K562 (cell line): Measurements from ENCODE around the gene ANKH. TPM values are rescaled to one million over a fixed set of nuclear protein-coding genes. Genes with fewer than 3 reads are reported as not detected.

Experiments used
- ATAC-seq: fragments of 200-7000 bp; cut with Tn5 transposase; 3 replicates; pipeline ENCODE4 v1.9.1; 2020; ENCODE audit warnings: moderate library complexity
- BruUV-seq: library from RNA; stranded (reverse); fragments of 400-500 nt; replicated peaks from 2 replicates; lab custom pipeline; 2021; lab: Mats Ljungman, UMichigan
- CTCF ChIA-PET: fragments of 300-600 bp; formaldehyde crosslinking; extraction: SDS; loops from one replicate; lab custom pipeline; 2021; ENCODE audit warnings: low intra/inter-chr PET ratio; lab: Yijun Ruan, JAX
- POLR2A ChIA-PET: fragments of 300-600, 350-650 bp; sonication (Branson Sonifier 250); formaldehyde crosslinking; extraction: SDS; loops from one replicate; lab custom pipeline; 2021; ENCODE audit warnings: antibody characterized with exemption, inconsistent platforms; lab: Yijun Ruan, JAX
- DNase-seq, 4 experiments: peaks; one replicate each; pipeline versions ENCODE4 v3.0.0 to v3.0.0-alpha.2; 2011 to 2018; ENCODE audit warnings: low spot score in 3 of 4, mixed read lengths in 3 of 4; ENCODE audit errors: extremely low read depth in 1 of 4
- FAIRE-seq: peaks from 2 replicates; lab custom pipeline; 2011; peaks lifted over from hg19 to GRCh38; lab: Jason Lieb, UNC
- H2AFZ ChIP-seq: 2 replicates; pipeline ENCODE4 v1.6.0; 2011; ENCODE audit warnings: low read depth, low read length, control low read depth, inconsistent platforms
- H3K27ac ChIP-seq: fragments of 200-600 bp; 3 replicates; pipeline ENCODE4 v1.8.0; 2011; ENCODE audit warnings: low read depth, mild to moderate bottlenecking, control low read depth, inconsistent platforms, low read length, moderate library complexity, mixed read lengths; ENCODE audit errors: extremely low read depth
- H3K27me3 ChIP-seq, 2 experiments: fragments of 300-600 bp in 1 of 2; 2 replicates in 1 of 2; 3 replicates in 1 of 2; pipeline versions ENCODE4 v1.6.0 to v1.8.0; 2011; ENCODE audit warnings: inconsistent platforms in 2 of 2, low read length in 2 of 2, mild to moderate bottlenecking in 1 of 2, mixed read lengths in 1 of 2, moderate library complexity in 1 of 2; ENCODE audit not compliant: control insufficient read depth in 2 of 2, insufficient read depth in 2 of 2
- H3K36me3 ChIP-seq: fragments of 300-600 bp; 3 replicates; pipeline ENCODE4 v1.8.0; 2011; ENCODE audit warnings: mild to moderate bottlenecking, low read length, inconsistent platforms; ENCODE audit not compliant: control insufficient read depth, insufficient read depth
- H3K4me1 ChIP-seq, 2 experiments: fragments of 200-600 bp in 1 of 2; replicated peaks in 1 of 2; 2 replicates in 1 of 2; 3 replicates in 1 of 2; pipeline versions ENCODE4 v1.5.1 to v1.8.0; 2011; ENCODE audit warnings: inconsistent platforms in 2 of 2, low read length in 2 of 2, mild to moderate bottlenecking in 1 of 2, mixed read lengths in 1 of 2, moderate library complexity in 1 of 2; ENCODE audit not compliant: control insufficient read depth in 2 of 2, insufficient read depth in 2 of 2
- H3K4me2 ChIP-seq: 2 replicates; pipeline ENCODE4 v1.6.1; 2011; ENCODE audit warnings: low read length, control low read depth, inconsistent platforms, mixed read lengths; ENCODE audit not compliant: insufficient read depth
- H3K4me3 ChIP-seq: fragments of 200-600 bp; sonication (generic), shearing (Covaris generic); 2 replicates; pipeline ENCODE4 v1.5.1; 2016; ENCODE audit warnings: control low read depth, inconsistent platforms
- H3K79me2 ChIP-seq: fragments of 200-600 bp; 3 replicates; pipeline ENCODE4 v1.8.0; 2011; ENCODE audit warnings: low read length, inconsistent platforms; ENCODE audit not compliant: control insufficient read depth, insufficient read depth
- H3K9ac ChIP-seq, 2 experiments: 2 replicates each; pipeline versions ENCODE4 v1.6.0 to v1.6.1; 2011; ENCODE audit warnings: low read depth in 2 of 2, low read length in 2 of 2, control low read depth in 1 of 2, inconsistent platforms in 1 of 2, mild to moderate bottlenecking in 1 of 2, mixed read lengths in 1 of 2; ENCODE audit not compliant: insufficient read depth in 1 of 2
- H3K9me1 ChIP-seq: one replicate; pipeline ENCODE4 v1.6.0; 2011; ENCODE audit warnings: inconsistent platforms, mild to moderate bottlenecking, low read length, moderate library complexity; ENCODE audit not compliant: control insufficient read depth, insufficient read depth
- H3K9me3 ChIP-seq: replicated peaks from 2 replicates; pipeline ENCODE4 v1.5.1; 2011; ENCODE audit warnings: low read depth, low read length, inconsistent platforms; ENCODE audit not compliant: control insufficient read depth, insufficient read depth
- H4K20me1 ChIP-seq: replicated peaks from 2 replicates; pipeline ENCODE4 v1.6.1; 2011; ENCODE audit warnings: low read length, inconsistent platforms, mixed read lengths; ENCODE audit not compliant: control insufficient read depth, insufficient read depth
- BACH1 ChIP-seq: fragments of 200-800 bp; sonication (Bioruptor generic); IDR thresholded peaks from 2 replicates; pipeline ENCODE4 v1.6.1; 2016; ENCODE audit warnings: missing genetic modification characterization, missing compliant biosample characterization
- CEBPB ChIP-seq: fragments of 450-650 bp; IDR thresholded peaks from 2 replicates; pipeline ENCODE4 v1.6.1; 2016; ENCODE audit warnings: missing genetic modification characterization, missing compliant biosample characterization
- CHD7 ChIP-seq: fragments of 200-600 bp; sonication (generic); IDR thresholded peaks from one replicate; pipeline ENCODE4 v1.6.1; 2012; ENCODE audit warnings: mild to moderate bottlenecking, low read depth, low read length, inconsistent platforms
- MEF2A ChIP-seq: IDR thresholded peaks from 2 replicates; pipeline ENCODE4 v1.6.1; 2011; ENCODE audit warnings: low read depth, mild to moderate bottlenecking, low read length, moderate library complexity; ENCODE audit not compliant: control insufficient read depth
- PHF20 ChIP-seq: fragments of 450-650 bp; IDR thresholded peaks from 2 replicates; pipeline ENCODE4 v1.6.1; 2018; ENCODE audit not compliant: partially characterized antibody
- RBM17 ChIP-seq: fragments of 200-400 bp; formaldehyde crosslinking; IDR thresholded peaks from 2 replicates; pipeline ENCODE4 v1.6.1; 2017; ENCODE audit warnings: low read depth, mild to moderate bottlenecking, low read length, borderline replicate concordance
- SMAD4 ChIP-seq: fragments of 250-450 bp; sonication (Bioruptor Pico); conservative IDR thresholded peaks from 2 replicates; pipeline ENCODE4 v1.8.0; 2021; ENCODE audit warnings: inconsistent platforms, mild to moderate bottlenecking, moderate library complexity
- TAF15 ChIP-seq: fragments of 200-400 bp; formaldehyde crosslinking; IDR thresholded peaks from 2 replicates; pipeline ENCODE4 v1.6.1; 2017; ENCODE audit warnings: mild to moderate bottlenecking, low read depth, low read length, moderate library complexity
- TEAD1 ChIP-seq, 2 experiments: fragments of 450-650 bp in 1 of 2; sonication (generic) in 1 of 2; formaldehyde crosslinking; IDR thresholded peaks; 2 replicates each; pipeline versions ENCODE4 v1.4.0 to v1.8.0; 2020 to 2022; ENCODE audit warnings: mild to moderate bottlenecking in 2 of 2, missing genetic modification reagents in 1 of 2
- ZFX ChIP-seq: sonication (generic); formaldehyde crosslinking; IDR thresholded peaks from 2 replicates; pipeline ENCODE4 v1.8.0; 2022; ENCODE audit warnings: mild to moderate bottlenecking, missing genetic modification reagents, moderate library complexity
- ZNF507 ChIP-seq: conservative IDR thresholded peaks from 2 replicates; pipeline ENCODE4 v1.6.1; 2017; ENCODE audit warnings: missing genetic modification characterization, missing compliant biosample characterization
- WGBS: fragments of 100-300 bp; shearing (Covaris generic); methylation state at CpG from one replicate; pipeline ENCODE4 v1.1.6; 2016; ENCODE audit warnings: low coverage, mixed read lengths; ENCODE audit not compliant: insufficient coverage; ENCODE audit errors: missing lambda C conversion rate; 5-methylcytosine and 5-hydroxymethylcytosine counted together
- in situ Hi-C: fragments of 300-500 bp; cut with MboI; formaldehyde crosslinking; loops from 4 replicates; pipeline ENCODE4 v1.15.0; 2018; ENCODE audit warnings: inconsistent platforms, mixed read lengths
- intact Hi-C: fragments of 100-400 bp; cut with micrococcal nuclease; formaldehyde crosslinking; loops from 2 replicates; pipeline ENCODE4 v1.14.2; 2022
- polyA plus RNA-seq, 8 experiments: library from polyadenylated mRNA; depleted of rRNA in 4 of 8; stranded (reverse) in 5 of 8; unstranded in 3 of 8; fragments of >200 nt; fragmentation: Nextera tagmentation in 2 of 8; fragmentation: Illumina TruSeq in 1 of 8; extraction: Ambion mirVana in 2 of 8; extraction: Trizol in 1 of 8; gene quantifications; 2 replicates each; pipeline versions ENCODE4 v1.2.1 to v1.2.3, GENCODE V29; 2011 to 2014; ENCODE audit warnings: inconsistent platforms in 1 of 8, missing spikeins in 1 of 8
- total RNA-seq, 7 experiments: library from RNA; depleted of rRNA in 6 of 7; stranded (reverse); fragments of >200 nt in 6 of 7; fragmentation: Illumina TruSeq in 2 of 7; extraction: Trizol in 2 of 7; gene quantifications; 2 replicates each; pipeline versions ENCODE4 v1.2.1 to v1.2.3, GENCODE V29; 2011 to 2021; ENCODE audit warnings: low replicate concordance in 1 of 7

The ANKH gene
- total and polyA plus RNA-seq, 9 of the 15 experiments (the other 6 are each of a cell fraction or from before 2014, with no cell fraction given), result 0.79 to 12.2 (median 4.5) TPM

DNA sequence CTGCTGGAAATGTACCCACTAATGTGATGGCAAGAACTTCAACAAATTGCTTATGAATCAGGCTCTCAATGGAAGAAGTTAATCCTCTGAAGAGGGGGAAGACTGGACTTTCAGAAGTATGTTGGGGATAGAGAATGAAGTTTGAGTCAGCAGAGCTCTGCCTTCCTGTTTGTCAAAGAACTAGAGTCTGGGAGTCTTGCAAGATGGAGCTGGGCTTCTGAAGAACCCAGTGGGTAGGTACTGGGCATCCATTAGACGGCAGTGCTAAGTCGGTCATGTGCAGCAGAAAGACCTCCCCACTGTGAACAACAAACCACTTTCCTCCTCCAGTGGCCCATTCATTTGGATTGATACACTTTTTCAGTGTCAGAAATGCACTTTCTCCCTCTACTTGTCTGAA, 172.4 kb downstream of the ANKH start:
- FAIRE-seq, result no peak
- BruUV-seq, result no TSS peak
- Histone ChIP-seq H2AFZ (no peak overlapping the region), H3K9me3 (no peaks in the 10 kb centered on the region), H3K36me3 (peaks cover 86% of the 10 kb centered on the region), H3K9me1 (peaks cover 3% of the 10 kb centered on the region), H3K4me3 (no peak overlapping the region), H4K20me1 (no peaks in the 10 kb centered on the region), H3K4me2 (no peak overlapping the region), H3K4me1 (peaks cover 7 to 38% of the 10 kb centered on the region in 2 experiments; a peak in 4 of 5 replicates), H3K79me2 (0 out of 3 replicates have a peak, but pooled peaks cover 6% of the 10 kb centered on the region), H3K9ac (no peak overlapping the region), H3K27ac (0 out of 3 replicates have a peak overlapping the region, but pooled peaks have one; percentile 41), H3K27me3 (no peaks in the 10 kb centered on the region)
- CTCF ChIA-PET, result no interaction called here
- in situ Hi-C loops, result no loop called here
- no peak for ATAC-seq
- DNase-seq, result no peak
- POLR2A ChIA-PET, result interaction anchor here (1.0 kb wide), 1 partner anchor 33 kb away, joined by 3 read pairs; no protein-coding TSS in a partner anchor
- intact Hi-C loops, result no loop called here
- 95% methylated on average over 2 of the region's 2 CpGs for WGBS
- no peak for TF ChIP-seq TAF15
- TF ChIP-seq ZNF507 (tag), result no peak
- no peak for TF ChIP-seq ZFX (CRISPR knock-in tag)
- TF ChIP-seq TEAD1 (CRISPR knock-in tag; IDR thresholded peaks at IDR 0.05), result no peak
- no peak for TF ChIP-seq BACH1
- no peak for TF ChIP-seq MEF2A
- TF ChIP-seq CEBPB (tag), result no peak
- no peak for TF ChIP-seq RBM17
- no peak for TF ChIP-seq PHF20
- no peak for TF ChIP-seq SMAD4
- no peak for TF ChIP-seq CHD7
